ENCODE measurements around the gene ABCA6. TPM values are rescaled to one million over a fixed set of nuclear protein-coding genes. Genes with fewer than 3 reads are reported as not detected.

The ABCA6 gene
- total RNA-seq, 3 donors from 2014 or later, result 5.4 to 21.3 (median 7.7) TPM

GRCh38 chr17:69179227-69179952 lies 37.7 kb upstream of the ABCA6 start:
- no peaks in the 10 kb centered on the region for H3K9me3 ChIP-seq
- H3K4me3 ChIP-seq, result no peak overlapping the region
- DNase-seq, result no peak
- intact Hi-C loops (cut with DNase I, micrococcal nuclease), result no loop called here
- no peaks in the 10 kb centered on the region for H3K36me3 ChIP-seq (ENCODE audit: low read depth)
- ATAC-seq, result peak; percentile 31
- H3K4me1 ChIP-seq (ENCODE audit: low read depth), result no peaks in the 10 kb centered on the region
- TF ChIP-seq CTCF (IDR thresholded peaks at IDR 0.05), result no peak

- intact Hi-C loops (cut with DNase I, micrococcal nuclease), result no loop called here
- no peaks in the 10 kb centered on the region for H3K9me3 ChIP-seq
- no peaks in the 10 kb centered on the region for H3K4me1 ChIP-seq (ENCODE audit: low read depth)
- H3K4me3 ChIP-seq, result no peak overlapping the region
- H3K36me3 ChIP-seq (ENCODE audit: low read depth), result no peaks in the 10 kb centered on the region
- ATAC-seq, result no peak
- no peak for DNase-seq
- TF ChIP-seq CTCF (IDR thresholded peaks at IDR 0.05), result no peak
Measured at GRCh38 chr17:69176457-69176795, 34.7 kb upstream of the ABCA6 start.

GRCh38 chr17:69175625-69176456 lies 34.1 kb upstream of the ABCA6 start:
- Histone ChIP-seq H3K4me3 (no peak overlapping the region), H3K4me1 (ENCODE audit: low read depth) (no peaks in the 10 kb centered on the region), H3K36me3 (ENCODE audit: low read depth) (no peaks in the 10 kb centered on the region), H3K9me3 (no peaks in the 10 kb centered on the region)
- no peak for TF ChIP-seq CTCF (IDR thresholded peaks at IDR 0.05)
- DNase-seq (no peak), ATAC-seq (peak; percentile 83)
- intact Hi-C loops (cut with DNase I, micrococcal nuclease), result no loop called here

GRCh38 chr17:69175262-69175624 lies 33.5 kb upstream of the ABCA6 start:
- H3K4me1 ChIP-seq (ENCODE audit: low read depth), result no peaks in the 10 kb centered on the region
- DNase-seq (no peak), ATAC-seq (no peak)
- no peak for TF ChIP-seq CTCF (IDR thresholded peaks at IDR 0.05)
- H3K4me3 ChIP-seq, result no peak overlapping the region
- intact Hi-C loops (cut with DNase I, micrococcal nuclease), result no loop called here
- no peaks in the 10 kb centered on the region for H3K9me3 ChIP-seq
- H3K36me3 ChIP-seq (ENCODE audit: low read depth), result no peaks in the 10 kb centered on the region

GRCh38 chr17:69173118-69173517 lies 31.4 kb upstream of the ABCA6 start:
- DNase-seq (no peak), ATAC-seq (no peak)
- no peak overlapping the region for H3K4me3 ChIP-seq
- TF ChIP-seq CTCF (IDR thresholded peaks at IDR 0.05), result no peak
- no peaks in the 10 kb centered on the region for H3K9me3 ChIP-seq
- H3K4me1 ChIP-seq (ENCODE audit: low read depth), result no peaks in the 10 kb centered on the region
- H3K36me3 ChIP-seq (ENCODE audit: low read depth), result no peaks in the 10 kb centered on the region
- intact Hi-C loops (cut with DNase I, micrococcal nuclease), result no loop called here

All from mucosa of descending colon (tissue), 3 donors.